Activated B cell treated with CpG ODN at 0.5 μM for 24 hours (primary cell): ENCODE data around the gene RTF1. TPM values are rescaled to one million over a fixed set of nuclear protein-coding genes. Genes with fewer than 3 reads are reported as not detected.
"Not testable (repeated sequence)": the region's sequence is repeated elsewhere in the genome, so short reads cannot be mapped to it uniquely, and the experiment has no call there.

Experiments
- ATAC-seq: fragments of 200-7000 bp; cut with Tn5 transposase; one replicate; pipeline ENCODE4 v1.10.0; 2021; ENCODE audit warnings: low read depth, mild to moderate bottlenecking, moderate library complexity
- CTCF ChIA-PET: fragments of 350-600 bp; sonication (Branson Sonifier 250); formaldehyde crosslinking; loops from one replicate; lab custom pipeline; 2021; ENCODE audit warnings: antibody characterized with exemption; lab: Charles Lee
- POLR2A ChIA-PET: fragments of 350-600 bp; sonication (Branson Sonifier 250); formaldehyde crosslinking; loops from one replicate; lab custom pipeline; 2021; ENCODE audit warnings: antibody characterized with exemption; lab: Charles Lee
- DNase-seq: peaks from one replicate; pipeline ENCODE4 v3.0.0; 2022
- H3K27ac Mint-ChIP-seq: one replicate; pipeline ENCODE4 v1.8.0; 2020; ENCODE audit warnings: mixed read lengths
- H3K27me3 Mint-ChIP-seq: one replicate; pipeline ENCODE4 v1.8.0; 2021; ENCODE audit warnings: mixed read lengths
- H3K36me3 Mint-ChIP-seq: one replicate; pipeline ENCODE4 v1.8.0; 2021; ENCODE audit warnings: low read depth, mixed read lengths
- H3K4me1 Mint-ChIP-seq: one replicate; pipeline ENCODE4 v1.8.0; 2021; ENCODE audit warnings: mixed read lengths
- H3K4me3 Mint-ChIP-seq: one replicate; pipeline ENCODE4 v1.8.0; 2020; ENCODE audit warnings: mild to moderate bottlenecking, mixed read lengths
- H3K9me3 Mint-ChIP-seq: one replicate; pipeline ENCODE4 v1.8.0; 2020; ENCODE audit warnings: mixed read lengths
- CTCF ChIP-seq: fragments of 200-600 bp; IDR thresholded peaks from one replicate; pipeline ENCODE4 v1.8.0; 2022; ENCODE audit warnings: antibody characterized with exemption, mild to moderate bottlenecking
- intact Hi-C: fragments of 100-400 bp; cut with micrococcal nuclease; formaldehyde crosslinking; loops from one replicate; pipeline ENCODE4 v1.15.1; 2024
- total RNA-seq: library from RNA; stranded (reverse); gene quantifications from 2 replicates; pipeline ENCODE4 v1.2.3, GENCODE V29; 2022

Gene RTF1
- total RNA-seq, 1 donor from 2014 or later, result 37.2 TPM

GRCh38 chr15:41462084-41462795, 45.3 kb downstream of the RTF1 start:
- Mint-ChIP-seq H3K9me3 (no peaks in the 10 kb centered on the region), H3K4me3 (no peak overlapping the region), H3K4me1 (peaks cover 5% of the 10 kb centered on the region), H3K27ac (no peak overlapping the region), H3K36me3 (peaks cover 64% of the 10 kb centered on the region), H3K27me3 (no peaks in the 10 kb centered on the region)
- CTCF ChIA-PET, result no interaction called here
- ATAC-seq (no peak), DNase-seq (no peak)
- POLR2A ChIA-PET, result interaction anchor here (0.6 kb wide), 1 partner anchor 82 kb away, joined by 9 read pairs; the partner anchor contains the start of gene RPAP1
- no peak for TF ChIP-seq CTCF
- intact Hi-C loops, result loop anchor here (10.0 kb wide), 1 partner anchor 273 kb away; no protein-coding TSS in a partner anchor

GRCh38 chr15:41464889-41465580, 48.1 kb downstream of the RTF1 start:
- peaks cover 5% of the 10 kb centered on the region for H3K4me1 Mint-ChIP-seq
- DNase-seq, result no peak
- H3K4me3 Mint-ChIP-seq, result no peak overlapping the region
- no peak for TF ChIP-seq CTCF
- H3K27ac Mint-ChIP-seq, result no peak overlapping the region
- no peak for ATAC-seq
- ChIA-PET POLR2A (interaction anchor here (0.6 kb wide), 1 partner anchor 133 kb away, joined by 3 read pairs; no protein-coding TSS in a partner anchor), CTCF (interaction anchor here (0.6 to 2.6 kb wide), 20 partner anchors 12 to 558 kb away, joined by 3 to 15 read pairs (median 4); partner anchors contain the start of genes ITPKA, MAPKBP1 and RPAP1)
- H3K9me3 Mint-ChIP-seq, result no peaks in the 10 kb centered on the region
- intact Hi-C loops, result loop anchor here (1.0 to 10.0 kb wide), 5 partner anchors 139 to 437 kb away; partner anchors contain the start of gene MAPKBP1
- H3K36me3 Mint-ChIP-seq, result peaks cover 69% of the 10 kb centered on the region
- H3K27me3 Mint-ChIP-seq, result no peaks in the 10 kb centered on the region

- H3K9me3 Mint-ChIP-seq, result no peaks in the 10 kb centered on the region
- intact Hi-C loops, result loop anchor here (1.0 to 10.0 kb wide), 8 partner anchors 17 to 436 kb away; partner anchors contain the start of gene MAPKBP1
- no peaks in the 10 kb centered on the region for H3K27me3 Mint-ChIP-seq
- ChIA-PET CTCF (interaction anchor here (0.6 to 2.6 kb wide), 33 partner anchors 9 to 559 kb away, joined by 3 to 15 read pairs (median 4); partner anchors contain the start of genes ITPKA, MAPKBP1, MGA and RPAP1), POLR2A (interaction anchor here (0.6 to 1.1 kb wide), 2 partner anchors 78 to 132 kb away, joined by 3 read pairs; partner anchors contain the start of gene RPAP1)
- no peak overlapping the region for H3K4me3 Mint-ChIP-seq
- DNase-seq, result no peak
- ATAC-seq, result peak; percentile 50
- H3K4me1 Mint-ChIP-seq, result peaks cover 5% of the 10 kb centered on the region
- H3K36me3 Mint-ChIP-seq, result peaks cover 74% of the 10 kb centered on the region
- H3K27ac Mint-ChIP-seq, result no peak overlapping the region
- no peak for TF ChIP-seq CTCF
Observed at GRCh38 chr15:41465822-41466421, 49.0 kb downstream of the RTF1 start.

GRCh38 chr15:41466711-41467110, 49.8 kb downstream of the RTF1 start:
- Mint-ChIP-seq H3K9me3 (no peaks in the 10 kb centered on the region), H3K4me1 (peaks cover 5% of the 10 kb centered on the region), H3K27ac (no peak overlapping the region), H3K4me3 (no peak overlapping the region), H3K36me3 (peaks cover 80% of the 10 kb centered on the region), H3K27me3 (no peaks in the 10 kb centered on the region)
- intact Hi-C loops, result loop anchor here (1.0 to 10.0 kb wide), 6 partner anchors 16 to 436 kb away; no protein-coding TSS in a partner anchor
- ChIA-PET CTCF (interaction anchor here (0.7 to 2.6 kb wide), 21 partner anchors 9 to 438 kb away, joined by 3 to 15 read pairs (median 4); partner anchors contain the start of genes MAPKBP1 and RPAP1), POLR2A (interaction anchor here (1.1 kb wide), 1 partner anchor 77 kb away, joined by 3 read pairs; the partner anchor contains the start of gene RPAP1)
- ATAC-seq, result no peak
- no peak for DNase-seq
- TF ChIP-seq CTCF, result no peak

- H3K4me3 Mint-ChIP-seq, H3K4me1 Mint-ChIP-seq, CTCF ChIA-PET, DNase-seq, H3K9me3 Mint-ChIP-seq, H3K27ac Mint-ChIP-seq, ATAC-seq, POLR2A ChIA-PET, H3K27me3 Mint-ChIP-seq: not testable (repeated sequence)
- intact Hi-C loops, result loop anchor here (5.0 to 10.0 kb wide), 3 partner anchors 228 to 433 kb away; no protein-coding TSS in a partner anchor
- peaks cover 74% of the 10 kb centered on the region for H3K36me3 Mint-ChIP-seq
Observed at GRCh38 chr15:41469644-41470043, 52.7 kb downstream of the RTF1 start.
